Measurements from ENCODE around the gene PIK3R5.

The PIK3R5 gene

GRCh38 chr17:8851600-8851999 lies 113.9 kb downstream of the PIK3R5 start:
- DNase-seq: no peak

DNA sequence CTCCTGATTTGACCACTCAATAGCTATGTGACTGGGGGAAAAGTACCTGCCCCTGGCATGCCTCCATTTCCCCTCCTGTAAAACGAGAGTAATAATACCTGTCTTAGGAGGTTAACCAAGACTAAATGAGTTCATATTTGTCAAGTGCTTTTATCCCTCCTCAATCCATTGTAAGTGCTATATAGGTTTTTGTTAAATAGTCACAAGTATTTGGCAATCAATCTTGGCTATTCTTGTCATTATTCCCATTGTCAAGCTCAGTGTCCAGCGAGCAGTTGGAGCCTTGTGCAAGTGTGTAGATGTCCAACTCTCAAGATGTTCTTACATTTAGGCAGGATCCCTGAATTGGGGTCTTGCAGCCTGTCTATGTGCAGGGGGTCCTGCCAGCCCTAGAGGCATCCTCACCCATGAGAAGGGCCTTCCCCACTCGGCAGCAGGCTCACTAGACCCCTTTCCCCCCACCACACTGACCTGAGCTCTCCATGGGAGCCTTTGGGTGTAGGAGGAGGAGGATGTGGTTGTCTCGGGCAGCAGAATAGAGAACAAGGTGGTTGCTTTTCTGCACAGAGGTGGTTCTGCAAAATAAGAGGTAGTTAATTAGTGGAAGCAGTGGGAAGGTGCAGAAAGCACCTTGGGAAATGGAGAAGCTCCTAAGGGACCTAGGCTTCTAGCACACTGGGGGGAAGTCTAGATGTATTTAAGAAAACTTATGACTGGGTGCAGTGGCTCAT lies 116.0 kb downstream of the PIK3R5 start:
- DNase-seq: no peak

- no peak for DNase-seq
Measured at GRCh38 chr17:8847891-8848290, 117.6 kb downstream of the PIK3R5 start.

DNA sequence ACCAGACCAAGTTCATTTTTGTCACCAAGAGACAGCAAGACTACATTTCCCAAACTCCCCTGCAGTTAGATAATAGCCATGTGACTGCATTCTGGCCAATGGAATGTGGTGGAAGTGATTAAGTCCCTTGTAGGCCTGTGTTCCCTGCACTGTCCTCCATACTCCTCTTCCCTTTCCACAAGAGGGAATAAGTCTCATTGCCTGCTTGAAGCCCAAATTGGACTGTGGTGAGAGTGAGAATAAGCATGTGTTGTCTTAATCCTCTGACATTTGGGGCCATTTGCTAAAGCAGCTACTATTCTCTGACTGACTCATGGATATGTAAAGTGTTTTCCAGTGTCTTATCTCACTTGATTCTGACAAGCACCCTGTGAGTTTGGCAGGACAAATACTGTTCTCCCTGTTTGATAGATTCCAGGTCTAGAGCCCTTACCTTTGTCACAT lies 118.7 kb downstream of the PIK3R5 start:
- no peak for DNase-seq

- no peak for DNase-seq
Measured at GRCh38 chr17:8844229-8845218, 121.0 kb downstream of the PIK3R5 start.

DNA sequence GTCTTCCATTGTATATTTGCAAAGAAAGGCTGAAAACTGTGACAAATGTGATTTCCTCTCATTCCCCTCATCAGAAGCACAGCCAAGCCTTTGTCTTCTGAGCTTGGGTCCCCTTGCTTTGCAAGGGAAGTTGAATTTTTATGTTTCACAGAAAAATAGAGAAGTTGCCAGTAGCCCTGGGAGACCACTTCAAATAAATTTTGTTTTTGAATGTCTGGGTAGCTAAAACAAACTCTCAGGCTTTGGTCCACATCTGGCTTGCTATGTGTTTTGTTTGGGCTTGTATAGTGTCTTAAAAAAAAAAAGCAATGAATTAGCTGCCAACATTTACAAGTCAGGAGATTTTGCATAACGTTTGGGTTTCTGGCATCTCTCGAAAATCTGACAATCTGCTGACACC lies 122.2 kb downstream of the PIK3R5 start:
- DNase-seq: no peak

- no peak for DNase-seq
Measured at GRCh38 chr17:8841844-8842243, 123.7 kb downstream of the PIK3R5 start.

DNA sequence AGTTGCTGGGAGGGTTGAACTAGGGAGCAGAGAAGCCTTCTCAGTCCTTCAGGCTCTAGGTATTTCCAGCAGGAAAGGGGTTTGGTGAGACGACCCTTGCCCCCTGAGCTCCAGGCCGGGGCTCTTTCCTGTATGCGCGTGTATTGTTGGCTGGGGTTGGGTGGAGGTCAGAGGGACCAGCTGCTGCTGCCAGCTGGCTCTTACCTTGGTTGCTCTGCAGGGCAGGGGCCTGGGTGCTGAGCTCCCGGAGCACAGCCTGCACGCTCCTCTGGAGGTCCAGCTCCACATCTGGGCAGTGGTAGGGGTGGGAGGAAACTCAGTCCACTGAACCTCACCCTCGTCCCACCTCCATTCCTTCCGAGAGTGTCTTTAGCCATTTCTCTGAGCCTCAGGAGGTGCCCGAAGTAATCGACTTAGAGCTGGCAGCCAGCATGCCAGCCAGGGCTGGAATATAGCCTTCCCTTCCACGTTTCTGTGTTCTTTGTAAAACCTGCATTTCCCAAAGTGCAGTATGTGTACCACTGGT lies 126.0 kb downstream of the PIK3R5 start:
- DNase-seq: no peak

DNA sequence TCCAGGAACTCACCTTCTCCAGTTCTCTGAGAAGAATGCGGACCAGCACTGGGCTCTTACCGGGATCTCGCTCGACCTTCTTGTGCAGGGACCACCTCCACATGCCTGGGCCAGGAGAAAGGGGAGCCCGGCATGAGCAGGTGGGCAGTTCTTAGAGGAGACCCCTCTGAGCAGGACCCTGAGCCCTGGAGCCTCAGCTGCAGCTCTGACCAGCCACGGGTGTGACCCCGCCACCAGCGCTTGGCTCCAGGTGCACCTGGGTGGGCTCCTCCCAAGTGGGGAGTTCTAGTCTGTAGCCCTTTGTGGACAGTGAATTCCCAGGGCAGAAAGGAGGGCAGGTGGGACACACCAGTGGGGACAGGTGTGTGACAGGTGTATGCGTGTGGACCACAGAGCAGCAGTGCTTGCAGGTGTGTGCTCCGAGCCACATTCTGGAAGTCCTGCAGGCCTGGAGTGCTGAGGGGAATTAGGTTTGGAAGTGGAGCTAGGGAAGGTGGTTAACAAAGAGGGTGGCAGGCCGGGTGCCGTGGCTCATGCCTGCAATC lies 126.9 kb downstream of the PIK3R5 start:
- no peak for DNase-seq

GRCh38 chr17:8837563-8838075 lies 127.9 kb downstream of the PIK3R5 start:
- DNase-seq: no peak

GRCh38 chr17:8836821-8837562 lies 128.5 kb downstream of the PIK3R5 start:
- DNase-seq: no peak

DNA sequence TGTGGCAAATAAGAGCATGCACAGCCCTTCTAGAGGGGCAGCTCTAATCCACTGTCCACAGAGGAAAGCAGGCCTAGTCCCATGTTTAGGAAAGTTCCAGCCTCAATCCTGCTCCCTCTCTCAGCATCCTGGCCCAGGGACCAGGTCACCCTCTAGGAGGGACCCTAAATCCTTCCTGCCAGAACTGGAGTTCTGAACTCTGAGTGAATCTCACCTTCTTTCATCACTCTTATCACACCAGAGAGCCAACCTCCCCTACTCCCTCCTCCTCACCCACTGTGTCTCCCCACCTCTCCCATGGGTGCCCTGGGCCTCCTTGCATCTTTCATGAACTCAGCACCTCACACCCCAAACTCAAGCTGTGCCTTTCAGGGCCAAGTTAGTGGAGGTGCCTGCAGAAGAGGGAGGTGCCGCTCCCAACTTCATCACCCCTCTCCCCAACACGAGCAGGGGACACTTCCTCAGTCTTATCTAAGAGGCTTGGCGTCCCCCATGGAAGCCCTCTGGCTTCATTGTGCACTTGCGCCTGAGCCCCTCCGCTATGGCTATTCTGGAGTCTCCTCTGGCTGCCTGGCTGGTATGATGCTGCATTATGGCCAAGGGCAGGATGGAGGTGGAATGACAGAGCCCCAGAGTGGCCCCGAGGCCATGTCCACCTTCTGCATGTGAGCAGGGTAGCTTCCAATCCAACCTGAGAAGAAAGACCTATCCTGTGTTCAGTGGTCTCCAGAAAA lies 129.7 kb downstream of the PIK3R5 start:
- no peak for DNase-seq

GRCh38 chr17:8835106-8835505 lies 130.4 kb downstream of the PIK3R5 start:
- DNase-seq: no peak

GRCh38 chr17:8832711-8833352 lies 132.7 kb downstream of the PIK3R5 start:
- peak; percentile 0 for DNase-seq

DNA sequence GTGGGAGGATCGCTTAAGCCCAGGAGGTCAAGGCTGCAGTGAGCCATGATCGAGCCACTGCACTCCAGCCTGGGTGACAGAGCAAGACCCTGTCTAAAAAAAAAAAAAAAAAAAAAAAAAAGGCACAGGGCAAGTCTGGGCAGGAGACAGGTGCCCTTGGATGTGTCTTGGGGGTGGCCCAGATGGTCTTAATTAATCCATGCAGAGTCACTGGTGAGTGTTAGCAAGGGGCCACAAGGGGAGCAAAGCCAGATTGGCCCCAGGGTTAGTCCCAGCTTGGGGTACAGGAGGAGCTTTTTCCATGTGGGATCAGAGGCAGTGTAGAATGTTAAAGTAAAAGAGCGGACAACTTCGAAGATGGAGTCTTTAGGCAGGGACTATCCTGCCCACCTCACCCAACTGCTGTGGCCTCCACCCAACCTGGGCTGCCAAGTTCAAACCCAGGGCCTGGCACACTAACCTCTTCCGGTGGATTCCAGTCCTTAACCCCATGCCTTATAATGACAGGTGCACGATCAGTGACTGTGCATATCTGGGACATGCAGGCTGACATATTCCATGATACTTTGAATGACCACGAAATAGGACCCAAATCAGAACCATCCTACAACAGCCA lies 134.2 kb downstream of the PIK3R5 start:
- no peak for DNase-seq

DNA sequence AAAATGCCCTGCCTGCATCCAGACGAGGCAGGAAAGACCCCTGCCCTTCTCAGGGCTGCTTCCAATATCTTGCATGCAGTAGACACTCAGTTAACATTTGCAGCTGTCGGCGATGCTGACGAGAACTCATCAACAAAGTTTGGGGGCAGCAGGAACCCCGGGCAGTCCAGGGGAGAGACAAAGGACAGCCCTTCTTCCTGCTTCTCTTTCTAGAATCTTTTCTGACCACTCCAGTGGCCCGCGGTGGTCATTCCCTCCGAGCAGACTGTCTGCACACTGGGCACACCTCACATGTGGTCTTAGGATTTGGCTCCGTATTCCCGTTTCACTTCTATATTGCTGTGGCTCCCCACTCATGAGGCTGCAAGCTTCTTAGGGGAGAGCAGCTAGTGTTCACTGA lies 135.4 kb downstream of the PIK3R5 start:
- DNase-seq: no peak

GRCh38 chr17:8829036-8829941 lies 136.2 kb downstream of the PIK3R5 start:
- DNase-seq: no peak
